Fibroblast of skin of left biceps (primary cell): ENCODE results near the gene PSMF1.

Experiments
- DNase-seq, 2 experiments: peaks; one replicate each; pipeline ENCODE4 v3.0.0-alpha.2; 2013; ENCODE audit warnings: low read depth in 2 of 2

The PSMF1 gene

DNA sequence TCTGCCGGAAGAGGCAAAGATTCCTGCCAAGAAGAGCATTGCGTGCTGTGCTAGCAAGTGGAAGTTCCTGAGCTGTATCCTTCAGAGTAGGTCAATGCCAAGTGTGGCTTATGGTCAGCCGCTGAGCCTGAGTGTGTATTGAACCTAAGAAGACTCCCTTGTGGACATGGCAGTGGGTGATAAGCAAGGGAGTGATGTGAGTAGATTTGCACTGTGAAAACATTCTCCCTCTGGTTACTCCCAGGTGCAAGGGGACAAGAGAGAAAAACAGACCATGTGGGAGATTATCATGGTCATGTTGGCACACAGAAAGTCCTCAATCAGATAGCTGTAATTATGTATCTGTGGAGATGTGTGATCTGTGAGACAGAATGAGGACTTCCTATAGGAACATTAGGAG lies 72.4 kb downstream of the PSMF1 start:
- DNase-seq, result no peak

DNA sequence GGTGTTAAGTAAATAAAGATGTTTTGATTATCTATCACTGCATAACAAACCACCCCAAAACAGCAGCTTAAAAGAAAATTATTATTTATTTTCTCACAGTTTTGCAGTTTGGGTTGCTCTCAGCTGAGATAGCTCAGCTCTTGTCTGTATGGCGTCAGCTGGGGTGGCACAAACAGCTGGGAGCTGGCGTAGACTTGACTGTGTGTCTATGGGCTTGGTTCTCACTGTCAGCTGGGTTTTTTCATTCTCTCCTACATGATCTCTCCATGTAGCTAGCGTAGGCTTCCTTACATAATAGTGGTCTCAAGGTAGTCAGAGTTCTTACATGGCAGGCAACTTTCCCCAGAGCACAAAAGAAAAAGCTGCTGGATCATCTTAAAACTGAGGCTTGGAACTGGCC lies 72.9 kb downstream of the PSMF1 start:
- no peak for DNase-seq

DNA sequence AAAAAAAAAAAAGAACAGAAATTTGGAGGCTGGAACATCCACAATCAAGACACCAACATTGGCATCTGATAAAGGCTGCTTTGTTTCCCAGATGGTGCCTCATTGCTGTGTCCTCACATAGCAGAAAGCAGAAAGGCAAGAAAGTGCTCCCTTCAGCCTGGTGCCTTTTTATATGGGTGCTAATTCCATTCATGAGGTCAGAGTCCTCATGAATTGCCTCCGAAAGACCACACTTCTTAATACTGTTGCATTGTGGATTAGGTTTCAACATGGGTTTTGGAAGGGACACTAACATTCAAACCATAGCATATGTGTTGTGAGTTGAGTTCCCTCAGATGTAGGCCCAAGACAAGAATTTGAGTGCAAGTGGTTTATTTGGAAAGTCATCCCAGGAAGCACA lies 76.8 kb downstream of the PSMF1 start:
- no peak for DNase-seq

DNA sequence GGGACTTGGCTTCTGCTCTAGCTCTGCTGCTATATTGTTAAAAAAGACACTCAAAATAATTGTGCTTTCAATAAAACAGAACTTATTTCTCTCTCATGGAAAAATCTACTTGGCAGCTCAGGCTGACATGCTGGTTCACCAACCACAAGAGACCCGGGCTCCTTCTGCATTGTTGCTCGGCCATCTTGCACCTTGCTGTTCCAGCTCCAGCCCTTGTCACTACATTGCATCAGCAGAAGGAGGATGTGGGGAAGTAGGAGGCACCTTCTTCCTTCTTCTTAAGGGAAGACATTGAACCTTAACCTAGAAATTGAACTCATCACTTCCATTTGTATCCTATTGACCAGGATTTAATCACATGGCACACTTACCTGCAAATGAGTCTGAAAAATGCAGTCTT lies 78.2 kb downstream of the PSMF1 start:
- no peak for DNase-seq

DNA sequence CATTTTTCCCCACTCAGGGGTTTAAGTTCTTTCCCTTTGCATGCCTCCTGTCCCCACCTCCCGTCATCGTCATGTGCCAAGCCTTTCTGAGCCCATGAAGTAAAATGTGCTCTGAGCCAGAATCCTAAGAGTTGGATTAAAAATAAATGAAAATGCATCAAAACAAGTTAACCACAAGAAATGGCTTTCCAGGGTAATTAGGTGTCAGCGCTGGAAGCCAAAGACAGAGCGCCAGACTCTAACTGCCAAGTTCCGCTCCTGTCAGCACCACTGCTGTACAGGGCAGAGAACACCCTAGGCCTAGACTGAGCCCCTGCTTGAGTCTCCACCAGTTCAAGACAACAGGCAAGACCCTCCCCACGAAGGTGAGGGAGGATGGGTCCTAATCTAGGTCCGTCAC lies 79.4 kb downstream of the PSMF1 start:
- DNase-seq, result no peak

DNA sequence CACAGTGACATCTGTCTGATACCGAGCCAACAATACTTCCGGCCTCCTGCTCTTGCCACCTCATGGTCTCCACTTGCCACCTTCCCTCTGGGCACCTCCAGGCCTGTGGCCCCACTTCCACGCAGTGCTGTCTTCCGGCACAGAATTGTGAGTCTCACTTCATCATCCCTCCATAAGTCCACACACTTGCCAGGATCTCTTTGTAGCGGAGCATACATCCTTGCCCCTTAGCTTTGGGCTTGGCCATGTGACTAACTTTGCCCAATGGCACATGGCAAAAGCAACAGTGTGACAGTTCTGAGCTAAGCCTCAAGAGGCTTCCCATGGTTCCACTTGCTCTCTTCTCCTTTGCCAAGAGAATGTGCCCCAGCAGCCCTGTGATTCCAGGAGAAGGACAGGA lies 80.3 kb downstream of the PSMF1 start:
- no peak for DNase-seq

DNA sequence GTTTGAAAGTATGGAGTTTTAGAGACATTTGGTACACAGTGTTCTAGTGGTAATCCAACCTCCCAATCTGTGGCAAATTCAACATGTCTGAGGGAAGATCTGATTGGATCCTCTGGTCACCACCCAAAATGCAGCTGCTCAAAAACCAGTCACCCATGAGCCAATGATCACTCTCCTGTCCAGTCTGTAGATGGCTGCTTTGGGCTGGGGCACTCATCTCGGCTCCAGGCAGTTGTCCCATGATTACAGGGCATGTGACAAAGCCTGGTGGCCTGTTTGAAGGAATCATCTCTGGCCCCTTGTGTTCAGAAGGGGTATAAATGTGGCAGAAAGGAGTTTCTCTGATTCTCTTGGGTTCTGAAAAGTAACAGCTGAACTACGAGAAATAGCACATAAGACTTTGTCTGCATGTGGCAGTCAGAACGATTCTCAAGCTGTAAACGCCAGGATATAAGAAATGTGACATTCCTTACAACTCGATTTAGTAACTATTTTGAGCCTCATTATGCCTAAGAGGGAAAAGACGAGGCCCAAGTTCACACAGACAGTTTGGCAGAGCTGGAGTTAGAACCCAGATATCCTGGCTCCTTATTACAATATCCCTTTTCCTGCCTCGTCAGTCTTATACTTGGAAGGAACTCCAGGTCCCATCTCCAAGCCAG lies 80.9 kb downstream of the PSMF1 start:
- no peak for DNase-seq

DNA sequence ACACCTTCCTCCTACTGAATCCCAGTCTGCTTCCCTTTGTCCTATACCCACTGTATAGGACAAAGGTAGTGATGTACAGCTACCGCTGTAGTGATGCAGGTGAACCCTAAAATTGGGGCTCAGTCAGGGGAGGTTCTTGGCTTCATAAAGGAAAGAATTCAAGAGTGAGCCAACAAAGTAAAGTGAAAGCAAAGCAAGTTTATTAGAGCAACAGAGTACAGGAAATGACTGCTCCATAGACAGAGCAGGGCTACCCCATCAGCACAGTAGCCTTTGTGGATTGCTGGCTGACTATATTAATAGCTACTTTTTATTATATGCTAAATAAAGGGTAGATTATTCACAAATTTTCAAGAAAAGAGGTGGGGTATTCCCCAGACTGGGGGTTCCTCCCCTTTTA lies 81.6 kb downstream of the PSMF1 start:
- DNase-seq, result no peak

DNA sequence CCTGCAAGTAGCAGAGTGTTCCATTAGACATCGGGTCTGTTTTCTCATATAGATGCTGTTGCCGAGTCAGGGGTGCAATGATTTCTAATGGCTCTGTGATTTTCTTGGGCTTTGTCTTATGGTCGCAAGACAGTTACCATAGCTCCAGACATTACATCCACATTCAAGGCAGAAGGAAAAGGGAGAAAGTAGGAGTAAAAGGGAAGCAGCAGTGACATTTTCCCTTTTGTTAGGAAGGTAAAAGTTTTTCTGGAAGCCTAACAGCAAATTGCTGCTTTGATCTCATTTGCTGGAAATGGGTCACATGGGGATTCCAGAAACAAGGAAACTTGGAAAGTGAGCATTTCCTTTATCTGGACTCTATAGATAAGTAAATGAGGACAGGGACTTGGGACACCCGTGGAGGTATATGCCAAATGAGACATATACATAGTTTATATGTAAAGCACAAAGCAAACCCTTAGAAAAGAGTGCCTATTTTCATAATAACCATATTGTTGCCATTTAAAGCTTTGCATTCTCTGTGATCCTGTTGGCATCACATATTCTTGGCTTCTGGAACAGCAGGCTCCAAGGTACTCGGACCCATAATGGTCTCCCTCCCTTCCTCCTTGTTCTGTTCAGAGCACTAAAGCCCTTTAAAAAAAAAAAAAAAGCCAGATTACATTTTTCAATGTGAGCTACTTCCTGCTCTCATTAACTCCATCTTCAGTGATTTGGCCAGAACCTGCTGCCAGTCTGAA lies 84.5 kb downstream of the PSMF1 start, which contains the start of gene C20orf202:
Gene C20orf202 (plus strand): TSS at position 693 of the 743 bp plus-strand sequence. CDS start 132 bp downstream, outside the sequence.
- DNase-seq, result no peak

DNA sequence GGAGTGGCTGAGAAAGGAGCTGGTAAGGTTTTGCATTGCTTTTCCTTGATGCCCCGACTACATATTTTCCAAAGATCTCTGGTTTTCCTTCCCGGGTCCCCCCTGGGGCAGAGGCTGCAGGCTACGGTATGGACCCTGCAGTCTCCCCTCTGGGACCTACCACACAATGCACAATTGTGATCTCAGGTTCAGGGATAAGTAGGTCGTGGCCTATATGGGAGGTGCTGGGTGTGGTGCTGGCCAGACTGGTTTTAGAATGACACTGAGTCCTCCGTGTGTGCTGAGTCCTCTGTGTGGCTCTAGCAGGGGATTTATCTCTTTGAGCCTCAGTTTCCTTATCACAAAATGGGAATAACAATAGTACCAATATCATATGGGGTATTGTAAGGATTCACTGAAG lies 85.2 kb downstream of the PSMF1 start:
- DNase-seq, result no peak

DNA sequence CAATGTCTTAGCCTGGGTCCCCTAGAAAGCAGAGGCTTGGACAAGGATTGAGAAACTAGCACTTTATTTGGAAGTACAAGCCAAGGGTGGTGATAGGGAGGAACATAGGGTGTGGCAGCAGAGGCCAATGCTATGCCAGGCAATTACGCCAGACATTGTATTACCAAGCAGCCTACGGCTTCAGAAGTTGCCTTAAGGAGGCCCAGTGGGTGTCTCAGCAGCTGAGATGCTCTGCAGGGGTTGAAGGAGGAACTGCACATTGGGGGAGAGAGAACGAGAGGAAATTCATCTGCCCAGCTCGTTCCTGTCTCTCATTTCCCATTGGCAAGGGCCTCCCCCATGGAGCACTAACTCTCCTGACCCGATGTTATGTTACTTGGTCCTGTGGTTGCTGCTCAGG lies 85.7 kb downstream of the PSMF1 start:
- no peak for DNase-seq

DNA sequence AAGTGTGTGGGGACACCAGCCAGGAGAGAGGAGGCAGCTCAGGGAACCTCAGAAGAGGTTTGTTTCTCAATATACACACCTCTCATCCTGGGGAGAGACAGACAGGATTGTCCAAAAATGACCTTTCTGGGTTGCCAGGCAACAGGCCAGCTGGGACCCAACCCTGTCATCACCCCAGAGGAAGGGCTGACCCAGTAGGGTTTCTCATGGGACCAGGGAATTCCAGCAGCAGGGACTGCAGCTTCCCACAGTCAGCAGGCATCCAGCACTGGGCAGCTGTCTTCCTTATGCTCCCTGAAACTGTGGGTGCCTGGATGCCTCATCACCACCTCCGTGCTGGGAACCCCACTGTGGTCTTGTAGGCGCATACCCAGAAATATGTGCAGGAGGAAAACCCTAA lies 86.2 kb downstream of the PSMF1 start:
- no peak for DNase-seq

DNA sequence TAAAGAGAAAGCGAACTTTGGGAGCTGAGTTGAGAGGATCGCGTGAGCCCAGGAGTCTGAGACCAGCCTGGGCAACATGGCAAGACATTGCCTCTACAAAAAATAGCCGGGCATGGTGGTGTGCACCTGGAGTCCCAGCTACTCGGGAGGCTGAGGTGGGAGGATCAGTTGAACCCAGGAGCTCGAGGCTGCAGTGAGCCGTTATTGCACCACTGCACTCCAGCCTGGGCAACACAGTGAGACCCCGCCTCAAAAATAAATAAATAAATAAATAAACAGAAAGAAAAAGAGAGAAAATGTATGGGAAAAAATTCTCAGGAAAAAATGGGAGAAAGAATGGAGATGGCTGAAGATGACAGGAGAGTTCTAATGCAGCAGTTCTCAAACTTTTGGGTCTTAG lies 87.4 kb downstream of the PSMF1 start:
- DNase-seq, result no peak

DNA sequence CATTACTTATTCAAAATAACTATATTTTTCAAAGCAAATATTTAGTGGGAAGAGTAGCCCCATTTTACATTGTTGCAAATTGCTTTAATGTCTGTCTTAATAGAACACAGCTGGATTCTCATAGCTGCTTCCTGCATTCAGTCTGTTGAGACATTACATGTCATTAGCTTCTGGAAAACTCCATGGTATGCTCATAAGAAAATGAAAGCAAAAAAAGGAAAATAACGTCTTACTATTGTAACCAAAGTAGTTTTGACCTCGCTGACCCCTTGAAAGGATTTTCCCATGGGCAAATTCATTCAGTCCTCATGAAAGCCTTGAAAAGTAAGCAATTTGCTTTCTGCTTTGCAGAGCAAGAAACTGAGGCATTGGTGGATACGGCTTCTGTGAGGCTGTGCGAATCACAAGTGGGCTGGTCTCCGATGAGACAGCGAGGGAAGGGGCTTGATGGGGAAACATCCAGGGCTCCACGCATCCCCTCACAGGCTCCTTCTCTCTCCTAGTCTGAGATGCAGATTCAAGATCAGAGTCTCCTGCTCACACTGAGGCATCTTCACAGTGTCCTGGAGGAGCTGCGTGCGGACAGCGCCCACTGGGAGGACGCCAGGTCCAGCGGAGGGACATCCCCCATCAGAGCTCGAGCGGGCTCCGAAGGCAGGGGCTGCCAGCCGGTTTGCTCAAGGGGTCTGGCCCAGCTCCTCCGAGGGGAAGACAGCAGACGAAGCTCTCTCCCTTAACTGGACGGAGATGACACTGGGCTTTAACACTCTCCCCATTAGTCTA lies 88.2 kb downstream of the PSMF1 start:
- no peak for DNase-seq

DNA sequence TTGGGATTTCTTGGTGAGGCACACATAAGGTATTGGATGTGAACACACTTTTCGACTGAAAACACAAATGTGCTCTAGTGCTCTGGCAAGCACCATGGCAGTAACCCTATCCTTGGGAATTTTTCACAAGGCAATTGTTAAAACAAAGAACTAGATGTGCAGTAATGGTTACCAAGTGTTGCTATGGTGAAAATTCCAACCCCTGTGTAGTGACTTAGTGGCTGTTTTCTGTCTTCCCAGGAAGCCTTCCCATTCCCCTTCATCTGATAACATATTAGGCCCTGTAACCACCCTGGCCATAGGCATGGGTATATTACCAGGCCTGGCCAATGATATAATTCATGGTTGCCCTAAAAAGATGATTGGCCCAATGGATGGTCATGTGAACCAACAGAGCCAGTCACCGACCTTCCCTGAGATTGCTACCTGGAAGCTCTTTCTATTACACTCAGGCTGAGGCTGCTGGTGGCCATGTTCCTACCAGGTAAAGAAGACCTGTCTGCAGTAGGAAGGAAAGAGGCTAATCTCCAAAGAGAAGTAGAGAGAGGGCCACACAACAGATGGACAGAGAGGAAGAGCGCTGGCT lies 89.0 kb downstream of the PSMF1 start:
- DNase-seq, result no peak

DNA sequence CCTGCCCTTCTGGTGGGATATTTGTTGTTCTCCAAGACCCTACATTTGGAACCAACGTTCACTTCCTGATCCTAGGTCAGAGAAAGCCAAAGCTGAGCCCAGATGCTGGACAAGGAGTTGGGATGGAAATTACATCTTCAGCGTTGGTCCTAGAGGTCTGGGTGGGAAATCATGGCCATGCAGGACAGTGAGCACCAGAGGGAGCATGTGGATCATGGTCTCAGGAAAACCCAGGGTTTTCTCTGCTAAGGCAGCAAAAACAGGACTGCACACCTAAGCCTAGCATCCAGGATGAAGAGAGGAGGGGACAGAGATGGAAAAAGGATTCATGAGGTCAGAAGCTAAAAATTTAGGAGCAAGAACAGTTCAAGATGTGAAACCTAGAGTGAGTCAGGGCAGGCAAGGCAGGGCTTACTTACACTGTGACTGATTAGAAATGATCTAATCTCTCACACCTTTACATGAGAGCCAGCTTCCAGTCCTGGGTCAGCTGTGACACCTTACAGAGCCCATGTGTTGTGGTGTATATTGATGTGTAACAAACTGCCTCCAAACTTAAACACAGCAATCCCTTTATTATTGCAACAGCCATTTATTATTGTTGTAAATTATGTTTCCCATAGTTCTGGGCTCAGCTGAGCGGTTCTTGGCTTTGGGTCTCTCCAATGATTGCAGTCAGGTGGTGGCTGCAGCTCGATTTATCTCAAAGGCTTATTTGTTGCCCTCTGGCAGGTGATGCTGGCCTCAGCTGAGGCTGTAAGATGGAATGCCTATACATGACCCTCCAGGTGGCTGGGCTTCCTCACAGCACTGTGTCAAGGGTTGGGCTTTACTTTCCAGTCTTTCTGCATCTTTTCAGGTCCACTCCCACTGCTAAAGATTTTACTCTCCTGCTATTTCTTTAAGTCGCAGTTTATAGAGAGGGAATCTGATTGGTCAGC lies 91.3 kb downstream of the PSMF1 start:
- DNase-seq, result no peak

DNA sequence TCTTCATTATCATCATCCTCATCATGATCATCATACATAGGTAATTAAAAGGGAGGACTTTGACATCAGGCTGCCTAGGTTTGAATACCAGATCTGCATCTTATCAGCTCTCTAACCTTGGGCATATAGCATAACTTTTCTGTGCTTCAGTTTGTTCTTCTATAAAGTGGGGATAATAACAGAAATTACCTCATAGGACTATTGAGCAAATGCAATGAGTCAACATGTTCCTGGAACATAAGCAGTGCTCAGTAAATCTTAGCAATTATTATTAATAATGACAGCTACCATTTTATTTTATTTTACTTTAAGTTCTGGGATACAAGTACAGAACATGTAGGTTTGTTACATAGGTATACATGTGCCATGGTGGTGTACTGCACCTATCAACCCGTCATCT lies 92.1 kb downstream of the PSMF1 start:
- no peak for DNase-seq

DNA sequence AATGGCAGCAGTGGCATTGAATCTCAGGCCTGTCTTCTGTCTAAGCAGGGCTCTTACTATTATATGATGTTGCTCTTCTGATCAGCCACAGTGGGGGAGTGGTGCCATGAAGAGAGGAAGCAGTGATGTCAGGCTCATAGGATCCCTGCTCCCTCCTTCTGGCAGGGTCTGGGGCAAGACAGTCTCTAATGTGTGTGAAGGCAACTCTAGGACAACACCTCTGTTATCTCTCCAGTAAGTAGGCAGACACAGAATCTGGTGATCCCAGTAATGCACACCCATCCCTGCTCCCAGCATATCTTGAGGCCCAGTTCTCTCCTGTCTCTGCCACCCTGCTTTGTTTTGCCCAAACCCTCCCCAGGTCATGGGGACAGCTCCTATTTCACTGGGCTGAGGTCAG lies 93.6 kb downstream of the PSMF1 start:
- DNase-seq, result no peak

DNA sequence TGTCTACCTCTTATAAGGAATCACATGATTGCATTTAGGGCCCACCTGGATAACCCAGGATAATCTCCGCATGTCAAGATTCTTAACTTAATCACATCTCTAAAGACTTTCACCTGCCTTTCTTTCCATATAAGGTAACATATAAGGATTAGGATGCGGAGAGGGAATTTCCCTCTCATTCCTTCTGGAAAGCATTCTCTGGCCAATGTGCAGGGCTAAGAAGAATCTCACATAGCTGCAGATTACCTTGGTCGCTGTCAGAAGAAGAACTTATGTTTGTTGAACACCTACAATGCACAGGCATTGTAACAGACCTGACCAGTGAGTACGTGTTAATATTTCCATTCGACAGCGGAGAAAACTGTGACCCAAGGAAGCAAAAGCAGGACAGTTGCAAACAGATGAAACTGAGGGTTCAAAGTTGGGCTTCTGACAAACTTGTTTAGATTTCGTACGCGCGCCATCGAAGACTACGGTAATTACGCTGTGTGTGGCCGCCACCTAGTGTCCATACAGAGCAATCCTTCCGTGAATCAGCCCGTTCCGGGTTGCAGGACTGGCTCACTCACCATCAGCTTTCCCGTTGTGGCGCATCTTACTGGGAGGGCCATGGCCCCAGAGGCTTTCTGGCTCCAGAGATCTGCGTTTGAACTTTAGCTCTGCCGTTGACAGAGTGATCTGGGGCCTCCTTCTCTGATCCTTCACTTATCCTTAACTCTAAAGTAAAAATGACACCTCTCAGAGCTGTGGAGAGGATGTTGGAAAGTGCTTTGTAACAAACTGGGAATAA lies 94.4 kb downstream of the PSMF1 start:
- DNase-seq, result peak; percentile 7 to 13

DNA sequence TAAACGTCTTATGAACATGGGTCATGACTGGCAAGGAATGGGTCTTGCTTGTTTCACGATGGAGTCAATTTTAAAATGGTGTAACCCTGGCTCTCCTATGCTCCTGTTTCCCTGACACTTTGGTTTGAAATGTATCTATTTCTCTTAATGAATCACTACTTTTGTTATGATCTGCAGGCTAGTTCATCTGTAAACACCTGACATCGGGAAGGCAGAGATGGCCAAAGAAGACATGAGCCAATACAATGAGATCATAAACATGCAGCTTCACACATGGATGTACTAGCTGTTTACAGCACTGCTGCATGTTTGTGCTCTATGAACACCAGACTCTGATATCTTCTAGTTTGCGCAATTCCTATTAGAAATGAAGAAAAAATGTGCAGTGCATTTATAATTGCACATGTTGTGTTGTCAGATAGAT lies 96.4 kb downstream of the PSMF1 start:
- no peak for DNase-seq
